Body of pancreas (tissue), 4 donors: ENCODE results near the gene IGSF21.

Source experiments
- POLR2A ChIP-seq, 3 donors: fragments of 450-650 bp; IDR thresholded peaks; one replicate each; pipeline ENCODE4 v1.6.1; 2016; ENCODE audit warnings: antibody characterized with exemption in 3 of 3, mild to moderate bottlenecking in 2 of 3
- TF ChIP-seq, protein P1 (sequence below), 7 experiments: fragments of 450-650 bp in 4 of 7; fragments of 200-600 bp in 3 of 7; sonication (generic) in 3 of 7; IDR thresholded peaks; one replicate each; pipeline ENCODE4 v1.5.1; 2016 to 2019; ENCODE audit warnings: antibody characterized with exemption in 7 of 7

DNA sequence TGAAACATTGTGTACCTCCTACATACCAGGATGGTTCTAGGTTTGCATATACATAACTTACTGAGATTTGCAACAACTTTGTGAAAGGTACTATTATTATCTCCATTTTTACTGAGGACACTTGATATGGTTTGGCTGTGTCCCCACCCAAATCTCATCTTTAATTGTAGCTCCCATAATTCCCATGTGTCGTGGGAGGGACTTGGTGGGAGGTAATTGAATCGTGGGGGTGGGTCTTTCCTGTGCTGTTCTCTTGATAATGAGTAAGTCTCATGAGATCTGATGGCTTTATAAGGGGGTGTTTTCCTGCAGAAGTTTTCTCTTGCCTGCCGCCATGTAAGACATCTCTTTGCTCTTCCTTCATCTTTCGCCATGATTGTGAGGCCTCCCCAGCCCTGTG is 40.1 kb downstream of the IGSF21 start:
- TF ChIP-seq POLR2A (IDR thresholded peaks at IDR 0.05) = no peak
- TF ChIP-seq, protein P1, sequence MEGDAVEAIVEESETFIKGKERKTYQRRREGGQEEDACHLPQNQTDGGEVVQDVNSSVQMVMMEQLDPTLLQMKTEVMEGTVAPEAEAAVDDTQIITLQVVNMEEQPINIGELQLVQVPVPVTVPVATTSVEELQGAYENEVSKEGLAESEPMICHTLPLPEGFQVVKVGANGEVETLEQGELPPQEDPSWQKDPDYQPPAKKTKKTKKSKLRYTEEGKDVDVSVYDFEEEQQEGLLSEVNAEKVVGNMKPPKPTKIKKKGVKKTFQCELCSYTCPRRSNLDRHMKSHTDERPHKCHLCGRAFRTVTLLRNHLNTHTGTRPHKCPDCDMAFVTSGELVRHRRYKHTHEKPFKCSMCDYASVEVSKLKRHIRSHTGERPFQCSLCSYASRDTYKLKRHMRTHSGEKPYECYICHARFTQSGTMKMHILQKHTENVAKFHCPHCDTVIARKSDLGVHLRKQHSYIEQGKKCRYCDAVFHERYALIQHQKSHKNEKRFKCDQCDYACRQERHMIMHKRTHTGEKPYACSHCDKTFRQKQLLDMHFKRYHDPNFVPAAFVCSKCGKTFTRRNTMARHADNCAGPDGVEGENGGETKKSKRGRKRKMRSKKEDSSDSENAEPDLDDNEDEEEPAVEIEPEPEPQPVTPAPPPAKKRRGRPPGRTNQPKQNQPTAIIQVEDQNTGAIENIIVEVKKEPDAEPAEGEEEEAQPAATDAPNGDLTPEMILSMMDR (IDR thresholded peaks at IDR 0.05) = no peak
